Measurements from ENCODE around the gene ABCD2.
"Not testable (repeated sequence)": the region's sequence is repeated elsewhere in the genome, so short reads cannot be mapped to it uniquely, and the experiment has no call there.

The ABCD2 gene

GRCh38 chr12:39533951-39534350 is 85.7 kb downstream of the ABCD2 start:
- no peak for DNase-seq (ENCODE audit: low read depth)

GRCh38 chr12:39532448-39532847 is 87.2 kb downstream of the ABCD2 start:
- no peak for DNase-seq (ENCODE audit: low read depth)

- no peak for DNase-seq (ENCODE audit: low read depth)
These were observed 92.6 kb downstream of the ABCD2 start for GRCh38 chr12:39526974-39527373.

- not testable (repeated sequence) for DNase-seq (ENCODE audit: low read depth)
These were observed 97.4 kb downstream of the ABCD2 start for GRCh38 chr12:39522167-39522566.

GRCh38 chr12:39510001-39510400 is 109.6 kb downstream of the ABCD2 start:
- no peak for DNase-seq (ENCODE audit: low read depth)

GRCh38 chr12:39505554-39505953 is 114.0 kb downstream of the ABCD2 start:
- no peak for DNase-seq (ENCODE audit: low read depth)

- DNase-seq (ENCODE audit: low read depth): no peak
These were observed 114.6 kb downstream of the ABCD2 start for GRCh38 chr12:39505023-39505422.

- peak; percentile 9 for DNase-seq (ENCODE audit: low read depth)
These were observed 116.2 kb downstream of the ABCD2 start for GRCh38 chr12:39503439-39503838.

GRCh38 chr12:39502726-39503125 is 116.9 kb downstream of the ABCD2 start:
- DNase-seq (ENCODE audit: low read depth): no peak

Data from EH (cell line).